Dendritic cell treated with granulocyte-macrophage colony-stimulating factor and Interleukin-4, amounts not matched to agents 40 ng/mL and 50 ng/mL, for 4 days (primary cell): ENCODE measurements around the gene STIM1.

ENCODE experiments used
- H3K27ac Mint-ChIP-seq: one replicate; pipeline ENCODE4 v1.8.0; 2022; ENCODE audit warnings: mild to moderate bottlenecking, mixed read lengths
- H3K27me3 Mint-ChIP-seq: one replicate; pipeline ENCODE4 v1.8.0; 2022; ENCODE audit warnings: mild to moderate bottlenecking, mixed read lengths
- H3K36me3 Mint-ChIP-seq: one replicate; pipeline ENCODE4 v1.8.0; 2022; ENCODE audit warnings: low read depth, mixed read lengths
- H3K4me1 Mint-ChIP-seq: one replicate; pipeline ENCODE4 v1.8.0; 2022; ENCODE audit warnings: low read depth, mixed read lengths
- H3K4me3 Mint-ChIP-seq: one replicate; pipeline ENCODE4 v1.8.0; 2022; ENCODE audit warnings: mild to moderate bottlenecking, moderate library complexity, mixed read lengths
- H3K9me3 Mint-ChIP-seq: one replicate; pipeline ENCODE4 v1.8.0; 2022; ENCODE audit warnings: mixed read lengths
- intact Hi-C: fragments of 100-400 bp; cut with micrococcal nuclease; formaldehyde crosslinking; loops from one replicate; pipeline ENCODE4 v1.15.0; 2022

The STIM1 gene

DNA sequence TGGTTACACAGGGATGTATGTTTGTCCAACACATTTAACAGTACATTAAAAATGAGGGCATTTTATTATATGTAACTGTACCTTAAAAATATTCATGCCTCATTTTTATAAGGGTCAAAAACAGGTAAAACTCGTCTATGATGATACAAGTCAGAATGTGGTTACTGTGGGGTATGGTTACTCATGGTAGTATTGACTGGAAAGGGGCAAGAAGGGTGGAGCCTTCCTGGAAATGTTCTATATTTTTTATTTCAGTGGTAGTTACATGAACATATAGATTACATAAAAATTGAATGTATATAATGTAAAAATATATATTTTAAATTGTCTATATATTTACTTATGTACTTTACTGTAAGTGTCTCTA is 99.8 kb downstream of the STIM1 start:
- Mint-ChIP-seq H3K27ac (no peak overlapping the region), H3K9me3 (no peaks in the 10 kb centered on the region), H3K4me3 (no peak overlapping the region), H3K36me3 (peaks cover 8% of the 10 kb centered on the region), H3K27me3 (no peaks in the 10 kb centered on the region), H3K4me1 (peaks cover 34% of the 10 kb centered on the region)
- intact Hi-C loops, result loop anchor here (10.0 kb wide), 1 partner anchor 100 kb away; the partner anchor contains the start of gene STIM1

GRCh38 chr11:3956038-3956437 is 100.6 kb downstream of the STIM1 start:
- no peak overlapping the region for H3K27ac Mint-ChIP-seq
- no peaks in the 10 kb centered on the region for H3K9me3 Mint-ChIP-seq
- H3K27me3 Mint-ChIP-seq, result no peaks in the 10 kb centered on the region
- peaks cover 36% of the 10 kb centered on the region for H3K4me1 Mint-ChIP-seq
- H3K4me3 Mint-ChIP-seq, result no peak overlapping the region
- intact Hi-C loops, result loop anchor here (10.0 kb wide), 1 partner anchor 101 kb away; the partner anchor contains the start of gene STIM1
- peaks cover 8% of the 10 kb centered on the region for H3K36me3 Mint-ChIP-seq

DNA sequence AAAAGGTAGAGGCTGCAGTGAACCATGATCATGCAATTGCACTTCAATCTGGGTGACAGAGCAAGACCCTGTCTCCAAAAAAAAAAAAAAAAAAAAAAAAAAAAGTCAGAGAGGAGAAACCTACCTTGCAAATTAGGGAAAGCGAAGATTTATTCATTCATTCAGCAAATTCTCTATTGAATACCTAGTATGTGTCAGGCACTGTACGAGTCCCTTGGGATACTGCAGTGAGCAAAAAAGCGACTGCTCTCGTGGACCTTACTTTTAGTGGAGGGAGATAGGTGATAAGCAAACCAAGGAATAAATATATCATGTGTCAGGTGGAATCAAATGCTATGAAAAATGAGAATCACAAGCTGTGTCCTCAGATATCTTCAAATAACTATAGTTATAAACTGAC is 101.3 kb downstream of the STIM1 start:
- Mint-ChIP-seq H3K4me1 (peaks cover 42% of the 10 kb centered on the region), H3K27me3 (no peaks in the 10 kb centered on the region), H3K27ac (no peak overlapping the region), H3K4me3 (no peak overlapping the region), H3K36me3 (peaks cover 8% of the 10 kb centered on the region), H3K9me3 (no peaks in the 10 kb centered on the region)
- intact Hi-C loops, result loop anchor here (10.0 kb wide), 1 partner anchor 102 kb away; the partner anchor contains the start of gene STIM1

- intact Hi-C loops, result loop anchor here (10.0 kb wide), 1 partner anchor 103 kb away; the partner anchor contains the start of gene STIM1
- Mint-ChIP-seq H3K27ac (no peak overlapping the region), H3K36me3 (peaks cover 8% of the 10 kb centered on the region), H3K9me3 (no peaks in the 10 kb centered on the region), H3K4me1 (peaks cover 42% of the 10 kb centered on the region), H3K27me3 (no peaks in the 10 kb centered on the region), H3K4me3 (no peak overlapping the region)
These were observed 102.0 kb downstream of the STIM1 start for GRCh38 chr11:3957437-3957836.

GRCh38 chr11:3958281-3958680 is 102.8 kb downstream of the STIM1 start:
- no peak overlapping the region for H3K4me3 Mint-ChIP-seq
- H3K4me1 Mint-ChIP-seq, result peaks cover 36% of the 10 kb centered on the region
- H3K27me3 Mint-ChIP-seq, result no peaks in the 10 kb centered on the region
- peaks cover 8% of the 10 kb centered on the region for H3K36me3 Mint-ChIP-seq
- H3K9me3 Mint-ChIP-seq, result no peaks in the 10 kb centered on the region
- intact Hi-C loops, result loop anchor here (10.0 kb wide), 1 partner anchor 103 kb away; the partner anchor contains the start of gene STIM1
- no peak overlapping the region for H3K27ac Mint-ChIP-seq

DNA sequence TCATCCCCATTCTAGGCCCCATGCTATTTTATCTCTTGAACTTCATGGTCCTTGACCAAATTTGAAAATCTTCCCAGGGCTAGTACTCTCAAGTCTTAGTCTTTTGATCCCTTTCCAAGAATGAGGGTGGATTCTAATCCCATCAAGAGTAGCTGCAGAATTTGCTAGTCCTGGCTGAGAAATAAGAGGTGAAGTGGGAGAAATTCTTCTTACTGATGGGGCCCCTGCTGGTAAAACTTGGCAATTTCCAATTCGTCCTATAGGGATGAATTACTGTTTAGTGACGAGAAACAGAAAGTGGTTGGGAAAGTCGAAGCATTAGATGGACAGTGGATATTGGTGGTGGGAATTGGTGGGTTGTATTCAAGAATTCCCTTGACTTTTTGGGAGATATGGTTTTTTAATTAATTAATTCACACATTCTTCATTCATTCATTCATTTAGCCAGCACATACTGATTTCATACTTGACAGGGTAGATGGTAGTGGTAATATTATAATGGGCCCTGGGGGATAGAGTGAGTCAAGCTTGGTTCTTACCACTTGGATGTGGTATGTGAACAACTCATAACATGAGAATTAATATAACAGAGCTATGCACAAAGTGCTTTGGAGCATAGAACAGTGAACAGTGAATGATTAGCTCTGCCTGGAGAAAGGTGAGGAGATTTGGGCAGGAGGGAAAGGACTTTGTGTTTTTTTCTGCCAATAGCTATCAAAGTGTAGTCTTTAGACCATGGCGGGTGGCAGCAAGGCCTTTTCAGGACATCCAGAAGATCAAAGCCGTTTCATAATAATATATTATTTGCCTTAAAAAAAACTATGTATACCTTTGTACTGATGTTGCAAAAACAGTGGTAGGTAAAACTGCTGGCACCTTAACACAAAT is 103.8 kb downstream of the STIM1 start:
- Mint-ChIP-seq H3K4me1 (peaks cover 29% of the 10 kb centered on the region), H3K4me3 (no peak overlapping the region), H3K27ac (no peak overlapping the region), H3K27me3 (no peaks in the 10 kb centered on the region), H3K9me3 (no peaks in the 10 kb centered on the region), H3K36me3 (peaks cover 4% of the 10 kb centered on the region)
- intact Hi-C loops, result loop anchor here (10.0 kb wide), 1 partner anchor 104 kb away; the partner anchor contains the start of gene STIM1

DNA sequence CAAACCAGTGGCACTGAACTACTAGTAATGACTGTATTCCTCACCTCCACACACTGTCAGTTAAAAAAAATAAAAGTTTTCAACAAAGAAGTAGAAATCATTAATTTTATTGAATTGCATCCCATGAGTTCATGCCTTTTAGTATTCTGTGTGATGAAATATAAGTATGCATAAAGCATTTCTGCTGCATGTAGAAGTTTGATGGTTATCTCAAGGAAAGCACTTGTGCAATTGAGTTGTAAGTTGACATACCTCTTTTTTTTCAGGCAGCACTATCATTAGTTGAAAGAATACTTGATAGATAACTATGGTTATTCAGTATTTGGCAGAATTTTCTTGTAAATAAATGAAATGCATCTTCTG is 104.4 kb downstream of the STIM1 start:
- H3K36me3 Mint-ChIP-seq, result no peaks in the 10 kb centered on the region
- intact Hi-C loops, result loop anchor here (10.0 kb wide), 1 partner anchor 105 kb away; the partner anchor contains the start of gene STIM1
- H3K27ac Mint-ChIP-seq, result no peak overlapping the region
- peaks cover 22% of the 10 kb centered on the region for H3K4me1 Mint-ChIP-seq
- H3K27me3 Mint-ChIP-seq, result no peaks in the 10 kb centered on the region
- no peaks in the 10 kb centered on the region for H3K9me3 Mint-ChIP-seq
- no peak overlapping the region for H3K4me3 Mint-ChIP-seq

DNA sequence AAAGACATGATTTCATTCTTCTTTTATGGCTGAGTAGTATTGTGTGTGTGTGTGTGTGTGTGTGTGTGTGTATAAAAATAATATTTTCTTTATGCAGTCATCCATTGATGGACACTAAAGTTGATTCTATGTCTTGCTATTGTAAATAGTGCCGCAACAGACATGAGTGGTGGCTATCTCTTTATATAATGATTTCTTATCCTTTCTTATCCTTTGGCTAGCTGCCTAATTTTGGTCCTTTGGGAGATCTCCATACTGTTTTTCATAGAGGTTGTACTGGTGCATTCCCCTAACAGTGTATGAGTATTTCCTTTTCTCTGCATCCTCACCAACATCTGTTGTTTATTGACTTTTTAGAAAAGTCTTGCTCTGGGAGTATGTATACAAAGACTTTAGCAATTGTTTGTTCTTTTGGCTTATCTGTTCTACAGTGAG is 107.0 kb downstream of the STIM1 start:
- peaks cover 15% of the 10 kb centered on the region for H3K4me1 Mint-ChIP-seq
- H3K27ac Mint-ChIP-seq, result no peak overlapping the region
- intact Hi-C loops, result no loop called here
- H3K9me3 Mint-ChIP-seq, result no peaks in the 10 kb centered on the region
- peaks cover 4% of the 10 kb centered on the region for H3K36me3 Mint-ChIP-seq
- no peak overlapping the region for H3K4me3 Mint-ChIP-seq
- no peaks in the 10 kb centered on the region for H3K27me3 Mint-ChIP-seq

- Mint-ChIP-seq H3K4me1 (peaks cover 8% of the 10 kb centered on the region), H3K4me3 (no peak overlapping the region), H3K27me3 (no peaks in the 10 kb centered on the region), H3K36me3 (peaks cover 14% of the 10 kb centered on the region), H3K9me3 (no peaks in the 10 kb centered on the region), H3K27ac (no peak overlapping the region)
- intact Hi-C loops, result no loop called here
These were observed 108.6 kb downstream of the STIM1 start for GRCh38 chr11:3964056-3964455.

DNA sequence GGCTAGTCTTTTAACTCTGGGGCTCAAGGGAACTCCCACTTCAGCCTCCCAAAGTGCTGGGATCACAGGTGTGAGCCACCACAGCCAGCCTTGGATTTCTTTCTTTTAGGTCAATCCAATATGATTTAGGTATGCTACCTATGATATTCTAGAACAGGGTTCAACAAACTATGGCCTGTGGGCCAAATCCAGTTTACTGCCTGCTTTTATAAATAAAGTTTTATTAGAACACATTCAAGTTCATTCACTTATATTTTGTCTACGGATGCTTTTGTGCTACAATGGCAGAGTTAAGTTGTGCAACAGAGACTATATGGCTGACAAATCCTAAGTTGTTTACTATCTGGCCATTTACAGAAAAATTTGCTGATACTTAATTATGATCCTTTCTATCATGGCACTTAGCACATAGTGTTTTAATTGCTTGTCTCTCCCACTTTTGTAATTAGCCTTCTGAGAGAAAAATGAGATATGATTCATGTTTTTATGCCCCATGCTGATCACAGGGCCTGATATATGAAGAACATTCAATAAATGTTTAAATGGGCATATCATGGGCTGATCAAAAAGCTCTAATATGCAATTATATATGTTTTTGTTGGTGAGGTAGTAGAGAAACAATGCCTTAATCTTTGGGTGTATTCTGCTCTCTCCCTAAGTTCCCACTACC is 109.6 kb downstream of the STIM1 start:
- Mint-ChIP-seq H3K9me3 (no peaks in the 10 kb centered on the region), H3K4me3 (no peak overlapping the region), H3K4me1 (peaks cover 8% of the 10 kb centered on the region), H3K36me3 (peaks cover 24% of the 10 kb centered on the region), H3K27me3 (no peaks in the 10 kb centered on the region), H3K27ac (no peak overlapping the region)
- intact Hi-C loops, result no loop called here

DNA sequence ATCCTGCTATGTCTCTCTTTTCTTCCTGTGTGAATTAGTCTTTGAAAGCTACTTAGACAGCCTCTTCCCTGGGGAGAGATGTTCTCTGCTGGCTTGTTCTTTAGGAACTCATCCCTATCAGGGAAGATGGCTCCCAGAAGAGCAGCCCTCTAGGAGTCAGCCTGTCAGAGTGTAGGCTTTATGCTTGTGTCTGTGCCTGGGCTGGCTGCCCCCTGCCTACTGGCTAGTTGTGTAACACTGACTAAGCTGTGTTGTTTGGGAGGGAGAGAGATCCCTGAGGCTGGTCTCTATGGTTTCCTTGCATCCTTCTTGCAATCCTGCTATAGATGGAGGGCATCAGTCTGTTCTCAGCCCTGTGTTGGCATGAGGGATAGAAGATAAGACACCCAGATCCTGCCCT is 112.2 kb downstream of the STIM1 start:
- Mint-ChIP-seq H3K36me3 (peaks cover 28% of the 10 kb centered on the region), H3K4me1 (no peaks in the 10 kb centered on the region), H3K9me3 (no peaks in the 10 kb centered on the region), H3K4me3 (no peak overlapping the region), H3K27me3 (no peaks in the 10 kb centered on the region), H3K27ac (no peak overlapping the region)
- intact Hi-C loops, result no loop called here

GRCh38 chr11:3969200-3969599 is 113.7 kb downstream of the STIM1 start:
- H3K27ac Mint-ChIP-seq, result no peak overlapping the region
- H3K27me3 Mint-ChIP-seq, result no peaks in the 10 kb centered on the region
- no peaks in the 10 kb centered on the region for H3K9me3 Mint-ChIP-seq
- intact Hi-C loops, result no loop called here
- no peak overlapping the region for H3K4me3 Mint-ChIP-seq
- no peaks in the 10 kb centered on the region for H3K4me1 Mint-ChIP-seq
- peaks cover 36% of the 10 kb centered on the region for H3K36me3 Mint-ChIP-seq

GRCh38 chr11:3969613-3970012 is 114.1 kb downstream of the STIM1 start:
- H3K27ac Mint-ChIP-seq, result no peak overlapping the region
- H3K4me1 Mint-ChIP-seq, result no peaks in the 10 kb centered on the region
- intact Hi-C loops, result no loop called here
- no peak overlapping the region for H3K4me3 Mint-ChIP-seq
- H3K9me3 Mint-ChIP-seq, result no peaks in the 10 kb centered on the region
- H3K27me3 Mint-ChIP-seq, result no peaks in the 10 kb centered on the region
- peaks cover 36% of the 10 kb centered on the region for H3K36me3 Mint-ChIP-seq

- Mint-ChIP-seq H3K27me3 (no peaks in the 10 kb centered on the region), H3K4me1 (peaks cover 2% of the 10 kb centered on the region), H3K9me3 (no peaks in the 10 kb centered on the region), H3K27ac (no peak overlapping the region), H3K4me3 (no peak overlapping the region), H3K36me3 (peaks cover 36% of the 10 kb centered on the region)
- intact Hi-C loops, result no loop called here
These were observed 114.6 kb downstream of the STIM1 start for GRCh38 chr11:3970108-3970507.
